ENCODE measurements around the gene TNRC6B. TPM values are rescaled to one million over a fixed set of nuclear protein-coding genes. Genes with fewer than 3 reads are reported as not detected.

The TNRC6B gene
- total and polyA plus RNA-seq, 5 donors from 2014 or later: 50.6 to 144 (median 72.6) TPM

DNA sequence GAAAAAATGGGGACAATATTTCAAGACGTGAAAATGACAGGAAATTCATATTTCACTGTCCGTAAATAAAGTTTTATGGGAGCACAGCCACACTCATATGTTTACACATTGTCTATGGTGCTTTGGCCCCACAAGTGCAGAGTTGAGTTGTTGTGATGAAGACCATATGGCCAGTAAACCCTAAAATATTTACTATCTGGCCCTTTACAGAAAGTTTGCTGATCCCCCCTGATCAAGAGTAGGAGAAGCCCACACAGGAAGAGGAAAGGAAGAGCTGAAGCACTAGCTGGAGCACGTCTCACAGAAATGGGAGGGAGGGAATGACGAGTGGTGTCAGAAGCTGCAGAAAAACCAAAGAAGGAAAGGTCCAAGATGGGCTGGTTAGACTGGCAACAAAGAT, 78.8 kb downstream of the TNRC6B start:
- no peak for DNase-seq
- Mint-ChIP-seq H3K36me3 (peaks cover 35% of the 10 kb centered on the region), H3K9me3 (peaks cover 0 to 2% (median 0%) of the 10 kb centered on the region in 7 donors), H3K27me3 (peaks cover 4% of the 10 kb centered on the region), H3K27ac (peak overlapping the region; percentile 38 to 91 (median 81)), H3K4me1 (peaks cover 42 to 73% (median 62%) of the 10 kb centered on the region in 4 donors), H3K4me3 (no peak overlapping the region)
- Histone ChIP-seq H3K36me3 (ENCODE audit: control insufficient read depth, insufficient read depth, low read length) (peaks cover 34% of the 10 kb centered on the region), H3K27me3 (ENCODE audit: control insufficient read depth, insufficient read depth, low read length) (no peaks in the 10 kb centered on the region), H3K27ac (ENCODE audit: insufficient read depth, low read length, poor library complexity, severe bottlenecking) (no peak overlapping the region), H3K4me1 (ENCODE audit: control insufficient read depth, insufficient read depth, low read length, poor library complexity, severe bottlenecking) (peaks cover 22% of the 10 kb centered on the region), H3K4me3 (ENCODE audit: low read depth, low read length) (no peak overlapping the region), H3K9me3 (ENCODE audit: control insufficient read depth in 2 of 2, low read length in 2 of 2) (no peaks in the 10 kb centered on the region)
- ATAC-seq (ENCODE audit: low read depth in 2 of 2): no peak

DNA sequence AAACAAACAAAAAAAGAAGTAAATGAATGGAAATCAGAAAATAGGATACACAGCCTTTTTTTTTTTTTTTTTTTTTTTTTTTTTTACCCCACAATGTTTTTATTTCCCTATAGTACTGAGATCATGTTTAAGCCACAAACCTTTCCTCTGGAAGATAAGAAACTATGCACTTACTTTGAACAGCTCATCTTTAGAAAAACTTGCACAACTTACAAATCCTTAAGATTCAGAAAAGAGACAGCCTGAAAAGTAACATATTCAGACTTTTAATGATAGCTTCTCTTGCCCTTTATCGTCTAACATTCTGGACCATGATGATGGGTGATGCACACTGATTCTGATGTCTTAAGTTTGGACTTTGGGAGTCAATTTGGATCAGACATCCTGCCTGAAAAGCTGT, 80.3 kb downstream of the TNRC6B start:
- Mint-ChIP-seq H3K36me3 (peaks cover 33% of the 10 kb centered on the region), H3K27ac (peak overlapping the region; percentile 53 to 66 (median 57)), H3K4me1 (peaks cover 42 to 71% (median 60%) of the 10 kb centered on the region in 4 donors), H3K4me3 (peak overlapping the region; percentile 2 to 40 (median 12)), H3K9me3 (peaks cover 0 to 2% (median 0%) of the 10 kb centered on the region in 7 donors), H3K27me3 (peaks cover 4% of the 10 kb centered on the region)
- Histone ChIP-seq H3K4me3 (ENCODE audit: low read depth, low read length) (peak overlapping the region; percentile 67), H3K27ac (ENCODE audit: insufficient read depth, low read length, poor library complexity, severe bottlenecking) (peak overlapping the region; percentile 49), H3K36me3 (ENCODE audit: control insufficient read depth, insufficient read depth, low read length) (peaks cover 31% of the 10 kb centered on the region), H3K9me3 (ENCODE audit: control insufficient read depth in 2 of 2, low read length in 2 of 2) (no peaks in the 10 kb centered on the region), H3K4me1 (ENCODE audit: control insufficient read depth, insufficient read depth, low read length, poor library complexity, severe bottlenecking) (peaks cover 31% of the 10 kb centered on the region), H3K27me3 (ENCODE audit: control insufficient read depth, insufficient read depth, low read length) (no peaks in the 10 kb centered on the region)
- ATAC-seq (ENCODE audit: low read depth in 2 of 2) (no peak), DNase-seq (no peak)

DNA sequence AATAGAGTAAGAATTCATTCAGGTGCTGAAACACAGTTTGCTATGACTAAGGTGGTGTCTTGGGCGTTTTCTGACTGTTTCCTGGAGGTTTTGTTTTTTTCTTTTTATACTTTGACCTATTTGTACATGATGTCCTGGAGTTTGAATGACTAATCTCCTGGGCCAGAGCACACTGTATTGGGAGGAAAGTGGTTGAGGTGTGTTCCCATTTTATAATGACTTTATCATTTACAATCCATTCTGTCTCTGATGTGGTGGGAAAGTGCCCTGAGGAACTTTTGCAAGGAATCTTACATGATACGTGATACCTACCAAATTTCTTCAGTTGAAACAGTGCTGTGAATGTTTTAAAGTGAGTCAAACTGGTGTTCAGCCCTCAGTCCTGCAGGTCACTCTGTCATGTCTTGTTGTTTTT, 80.8 kb downstream of the TNRC6B start:
- H3K9me3 ChIP-seq (ENCODE audit: control insufficient read depth in 2 of 2, low read length in 2 of 2): no peaks in the 10 kb centered on the region
- peak in 1 of 3 donors; percentile 74 for DNase-seq
- peaks cover 34% of the 10 kb centered on the region for H3K4me1 ChIP-seq (ENCODE audit: control insufficient read depth, insufficient read depth, low read length, poor library complexity, severe bottlenecking)
- H3K27ac Mint-ChIP-seq: peak overlapping the region; percentile 53 to 66 (median 57)
- peaks cover 35% of the 10 kb centered on the region for H3K36me3 Mint-ChIP-seq
- peaks cover 0 to 2% (median 0%) of the 10 kb centered on the region in 7 donors for H3K9me3 Mint-ChIP-seq
- H3K27me3 Mint-ChIP-seq: peaks cover 4% of the 10 kb centered on the region
- peak overlapping the region; percentile 67 for H3K4me3 ChIP-seq (ENCODE audit: low read depth, low read length)
- H3K4me1 Mint-ChIP-seq: peaks cover 43 to 73% (median 62%) of the 10 kb centered on the region in 4 donors
- peaks cover 34% of the 10 kb centered on the region for H3K36me3 ChIP-seq (ENCODE audit: control insufficient read depth, insufficient read depth, low read length)
- peak overlapping the region; percentile 49 for H3K27ac ChIP-seq (ENCODE audit: insufficient read depth, low read length, poor library complexity, severe bottlenecking)
- H3K4me3 Mint-ChIP-seq: peak overlapping the region in 3 of 4 donors; percentile 2 to 40 (median 15)
- no peaks in the 10 kb centered on the region for H3K27me3 ChIP-seq (ENCODE audit: control insufficient read depth, insufficient read depth, low read length)
- peak; percentile 66 to 80 for ATAC-seq (ENCODE audit: low read depth in 2 of 2)

DNA sequence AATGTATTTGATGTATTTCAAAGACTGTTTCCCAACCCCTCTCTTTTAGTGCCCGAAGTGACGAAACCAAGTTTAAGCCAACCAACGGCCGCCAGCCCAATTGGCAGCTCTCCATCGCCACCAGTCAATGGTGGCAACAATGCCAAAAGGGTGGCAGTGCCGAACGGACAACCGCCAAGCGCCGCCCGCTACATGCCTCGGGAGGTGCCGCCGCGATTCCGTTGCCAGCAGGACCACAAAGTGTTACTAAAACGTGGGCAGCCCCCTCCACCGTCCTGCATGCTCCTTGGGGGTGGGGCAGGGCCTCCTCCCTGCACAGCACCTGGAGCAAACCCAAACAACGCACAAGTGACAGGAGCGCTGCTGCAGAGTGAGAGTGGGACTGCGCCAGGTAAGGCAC, 84.1 kb downstream of the TNRC6B start:
- H3K27ac Mint-ChIP-seq: no peak overlapping the region

DNA sequence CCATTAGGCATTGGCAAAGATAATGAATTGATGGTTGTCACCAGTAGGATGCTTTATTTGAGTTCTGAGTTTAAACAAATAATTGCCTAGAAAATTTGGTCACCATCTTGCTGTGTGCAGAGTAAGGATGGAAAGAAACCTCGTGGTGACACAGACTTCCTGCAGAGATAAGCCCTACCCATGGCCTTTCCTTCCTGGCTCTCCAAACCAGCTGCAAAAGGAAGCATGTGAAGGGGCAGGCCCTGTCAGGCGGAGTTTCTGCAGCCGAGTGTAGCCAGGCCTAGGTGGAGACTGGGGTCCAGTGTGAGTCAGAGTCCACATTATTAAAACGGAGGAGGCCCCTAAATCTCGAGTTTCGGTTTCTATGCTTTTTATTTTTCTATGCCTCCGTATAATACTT, 85.5 kb downstream of the TNRC6B start:
- peak; percentile 24 to 28 for ATAC-seq (ENCODE audit: low read depth in 2 of 2)
- peak overlapping the region; percentile 54 for H3K27ac ChIP-seq (ENCODE audit: insufficient read depth, low read length, poor library complexity, severe bottlenecking)
- Mint-ChIP-seq H3K27ac (peak overlapping the region; percentile 52 to 66 (median 61)), H3K4me1 (peaks cover 39 to 69% (median 57%) of the 10 kb centered on the region in 4 donors), H3K9me3 (peaks cover 0 to 2% (median 0%) of the 10 kb centered on the region in 7 donors), H3K36me3 (peaks cover 58% of the 10 kb centered on the region), H3K27me3 (no peaks in the 10 kb centered on the region), H3K4me3 (peak overlapping the region in 2 of 4 donors; percentile 32 to 56)
- DNase-seq: peak in 1 of 3 donors; percentile 54
- H3K9me3 ChIP-seq (ENCODE audit: control insufficient read depth in 2 of 2, low read length in 2 of 2): no peaks in the 10 kb centered on the region
- peaks cover 57% of the 10 kb centered on the region for H3K36me3 ChIP-seq (ENCODE audit: control insufficient read depth, insufficient read depth, low read length)
- H3K4me1 ChIP-seq (ENCODE audit: control insufficient read depth, insufficient read depth, low read length, poor library complexity, severe bottlenecking): peaks cover 36% of the 10 kb centered on the region
- no peaks in the 10 kb centered on the region for H3K27me3 ChIP-seq (ENCODE audit: control insufficient read depth, insufficient read depth, low read length)
- H3K4me3 ChIP-seq (ENCODE audit: low read depth, low read length): peak overlapping the region; percentile 54

More for the DNA sequence above, 84.1 kb downstream of the TNRC6B start:
- peaks cover 53% of the 10 kb centered on the region for H3K36me3 Mint-ChIP-seq
- Histone ChIP-seq H3K27me3 (ENCODE audit: control insufficient read depth, insufficient read depth, low read length) (no peaks in the 10 kb centered on the region), H3K9me3 (ENCODE audit: control insufficient read depth in 2 of 2, low read length in 2 of 2) (no peaks in the 10 kb centered on the region), H3K27ac (ENCODE audit: insufficient read depth, low read length, poor library complexity, severe bottlenecking) (no peak overlapping the region), H3K36me3 (ENCODE audit: control insufficient read depth, insufficient read depth, low read length) (peaks cover 53% of the 10 kb centered on the region), H3K4me3 (ENCODE audit: low read depth, low read length) (no peak overlapping the region), H3K4me1 (ENCODE audit: control insufficient read depth, insufficient read depth, low read length, poor library complexity, severe bottlenecking) (peaks cover 45% of the 10 kb centered on the region)
- ATAC-seq (ENCODE audit: low read depth in 2 of 2): no peak
- no peak overlapping the region for H3K4me3 Mint-ChIP-seq
- H3K27me3 Mint-ChIP-seq: no peaks in the 10 kb centered on the region
- peaks cover 0 to 2% (median 0%) of the 10 kb centered on the region in 7 donors for H3K9me3 Mint-ChIP-seq
- no peak for DNase-seq
- peaks cover 49 to 75% (median 63%) of the 10 kb centered on the region in 4 donors for H3K4me1 Mint-ChIP-seq

DNA sequence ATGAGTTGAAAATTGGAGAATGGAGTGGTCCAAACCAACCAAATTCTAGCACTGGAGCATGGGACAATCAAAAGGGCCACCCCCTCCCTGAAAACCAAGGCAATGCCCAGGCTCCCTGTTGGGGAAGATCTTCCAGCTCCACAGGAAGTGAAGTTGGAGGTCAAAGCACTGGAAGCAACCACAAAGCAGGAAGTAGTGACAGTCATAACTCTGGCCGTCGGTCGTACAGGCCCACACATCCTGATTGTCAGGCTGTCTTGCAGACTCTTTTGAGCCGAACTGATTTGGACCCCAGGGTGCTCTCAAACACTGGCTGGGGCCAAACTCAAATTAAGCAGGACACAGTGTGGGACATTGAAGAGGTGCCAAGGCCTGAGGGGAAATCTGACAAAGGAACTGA, 88.1 kb downstream of the TNRC6B start:
- H3K27ac ChIP-seq (ENCODE audit: insufficient read depth, low read length, poor library complexity, severe bottlenecking): no peak overlapping the region
- no peaks in the 10 kb centered on the region for H3K9me3 ChIP-seq (ENCODE audit: control insufficient read depth in 2 of 2, low read length in 2 of 2)
- H3K4me1 ChIP-seq (ENCODE audit: control insufficient read depth, insufficient read depth, low read length, poor library complexity, severe bottlenecking): peaks cover 26% of the 10 kb centered on the region
- ATAC-seq (ENCODE audit: low read depth in 2 of 2): no peak
- peak overlapping the region in 1 of 4 donors; percentile 51 for H3K4me3 Mint-ChIP-seq
- peaks cover 0 to 2% (median 0%) of the 10 kb centered on the region in 7 donors for H3K9me3 Mint-ChIP-seq
- H3K36me3 Mint-ChIP-seq: peaks cover 61% of the 10 kb centered on the region
- no peak overlapping the region for H3K4me3 ChIP-seq (ENCODE audit: low read depth, low read length)
- peak overlapping the region; percentile 43 to 77 (median 66) for H3K27ac Mint-ChIP-seq
- H3K36me3 ChIP-seq (ENCODE audit: control insufficient read depth, insufficient read depth, low read length): peaks cover 65% of the 10 kb centered on the region
- peak in 1 of 3 donors; percentile 51 for DNase-seq
- H3K4me1 Mint-ChIP-seq: peaks cover 29 to 53% (median 43%) of the 10 kb centered on the region in 4 donors
- no peaks in the 10 kb centered on the region for H3K27me3 Mint-ChIP-seq
- no peaks in the 10 kb centered on the region for H3K27me3 ChIP-seq (ENCODE audit: control insufficient read depth, insufficient read depth, low read length)

DNA sequence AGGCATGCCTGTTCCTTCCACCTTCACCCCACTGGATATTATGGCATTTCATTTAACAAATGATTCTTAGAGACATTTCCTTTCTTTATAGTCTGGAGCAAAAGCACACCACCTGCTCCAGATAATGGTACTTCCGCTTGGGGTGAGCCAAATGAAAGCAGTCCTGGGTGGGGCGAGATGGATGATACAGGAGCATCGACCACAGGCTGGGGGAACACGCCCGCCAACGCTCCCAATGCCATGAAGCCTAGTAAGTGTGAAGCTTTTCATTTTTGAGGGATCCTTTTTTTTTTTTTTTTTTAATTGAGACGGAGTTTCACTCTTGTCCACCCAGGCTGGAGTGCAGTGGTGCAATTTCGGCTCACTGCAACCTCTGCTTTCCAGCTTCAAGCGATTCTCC, 92.3 kb downstream of the TNRC6B start:
- Mint-ChIP-seq H3K4me1 (peaks cover 21 to 37% (median 29%) of the 10 kb centered on the region in 4 donors), H3K36me3 (peaks cover 56% of the 10 kb centered on the region), H3K9me3 (no peaks in the 10 kb centered on the region), H3K27ac (peak overlapping the region in 1 of 3 donors; percentile 9), H3K4me3 (no peak overlapping the region), H3K27me3 (no peaks in the 10 kb centered on the region)
- H3K27me3 ChIP-seq (ENCODE audit: control insufficient read depth, insufficient read depth, low read length): no peaks in the 10 kb centered on the region
- H3K36me3 ChIP-seq (ENCODE audit: control insufficient read depth, insufficient read depth, low read length): peaks cover 77% of the 10 kb centered on the region
- H3K4me1 ChIP-seq (ENCODE audit: control insufficient read depth, insufficient read depth, low read length, poor library complexity, severe bottlenecking): peaks cover 11% of the 10 kb centered on the region
- no peak for ATAC-seq (ENCODE audit: low read depth in 2 of 2)
- H3K4me3 ChIP-seq (ENCODE audit: low read depth, low read length): no peak overlapping the region
- H3K9me3 ChIP-seq (ENCODE audit: control insufficient read depth in 2 of 2, low read length in 2 of 2): no peaks in the 10 kb centered on the region
- H3K27ac ChIP-seq (ENCODE audit: insufficient read depth, low read length, poor library complexity, severe bottlenecking): no peak overlapping the region
- no peak for DNase-seq

Measured in CD4-positive, CD25-positive, alpha-beta regulatory T cell (primary cell).